PC-3 (cell line): Measurements from ENCODE around the gene KISS1. TPM values are rescaled to one million over a fixed set of nuclear protein-coding genes. Genes with fewer than 3 reads are reported as not detected.

Source experiments
- ATAC-seq: fragments of 200-7000 bp; cut with Tn5 transposase; 2 replicates; pipeline ENCODE4 v1.9.1; 2020; ENCODE audit warnings: mild to moderate bottlenecking, moderate library complexity
- BruUV-seq: library from RNA; stranded (reverse); fragments of 400-500 nt; replicated peaks from 2 replicates; lab custom pipeline; 2021; lab: Mats Ljungman, UMichigan
- CTCF ChIA-PET: fragments of 300-600 bp; sonication (Branson Sonifier 250); formaldehyde crosslinking; loops from one replicate; lab custom pipeline; 2022; ENCODE audit warnings: antibody characterized with exemption; lab: Charles Lee
- POLR2A ChIA-PET: fragments of 300-600 bp; sonication (Branson Sonifier 250); formaldehyde crosslinking; loops from one replicate; lab custom pipeline; 2022; ENCODE audit warnings: antibody characterized with exemption; ENCODE audit not compliant: unreplicated experiment; lab: Charles Lee
- DNase-seq: peaks from one replicate; pipeline ENCODE4 v3.0.0-alpha.2; 2015
- H2AFZ ChIP-seq: fragments of 300-600 bp; sonication (generic); 2 replicates; pipeline ENCODE4 v1.6.0; 2016; ENCODE audit warnings: antibody characterized with exemption, low read length
- H3F3A ChIP-seq: fragments of 300-600 bp; sonication (generic); one replicate; pipeline ENCODE4 v1.6.0; 2017; ENCODE audit warnings: antibody characterized with exemption, low read length, control low read depth, mild to moderate bottlenecking; ENCODE audit not compliant: unreplicated experiment
- H3K27ac ChIP-seq: fragments of 300-600 bp; sonication (generic); 2 replicates; pipeline ENCODE4 v1.5.1; 2016; ENCODE audit warnings: mild to moderate bottlenecking, low read length
- H3K27me3 ChIP-seq: fragments of 300-600 bp; sonication (generic); 2 replicates; pipeline ENCODE4 v1.6.1; 2016; ENCODE audit warnings: low read length, mixed read lengths
- H3K36me3 ChIP-seq: fragments of 300-600 bp; sonication (generic); 2 replicates; pipeline ENCODE4 v1.6.1; 2016; ENCODE audit warnings: low read depth, mixed run types, low read length, mixed read lengths
- H3K4me1 ChIP-seq: fragments of 300-600 bp; sonication (generic); 2 replicates; pipeline ENCODE4 v1.5.1; 2016; ENCODE audit warnings: low read length; ENCODE audit not compliant: insufficient read depth
- H3K4me2 ChIP-seq: fragments of 300-600 bp; sonication (generic); 2 replicates; pipeline ENCODE4 v1.6.0; 2016; ENCODE audit warnings: low read length
- H3K4me3 ChIP-seq: fragments of 300-600 bp; sonication (generic); 2 replicates; pipeline ENCODE4 v1.5.1; 2016; ENCODE audit warnings: mild to moderate bottlenecking, low read length, mixed read lengths
- H3K79me2 ChIP-seq: fragments of 300-600 bp; sonication (generic); 2 replicates; pipeline ENCODE4 v1.6.1; 2017; ENCODE audit warnings: low read length, mixed read lengths
- H3K9ac ChIP-seq: fragments of 300-600 bp; sonication (generic); 2 replicates; pipeline ENCODE4 v1.6.0; 2016; ENCODE audit warnings: mild to moderate bottlenecking, low read length
- H3K9me2 ChIP-seq: fragments of 300-600 bp; sonication (generic); replicated peaks from 2 replicates; pipeline ENCODE4 v1.6.1; 2016; ENCODE audit warnings: mixed run types, low read length, mixed read lengths
- H3K9me3 ChIP-seq: fragments of 300-600 bp; sonication (generic); 2 replicates; pipeline ENCODE4 v1.6.1; 2016; ENCODE audit warnings: low read length, mixed read lengths
- H4K20me1 ChIP-seq: fragments of 300-600 bp; sonication (generic); 2 replicates; pipeline ENCODE4 v1.6.1; 2016; ENCODE audit warnings: low read length, mixed read lengths
- CTCF ChIP-seq: fragments of 300-600 bp; sonication (generic); conservative IDR thresholded peaks from 2 replicates; pipeline ENCODE4 v1.5.1; 2017; ENCODE audit warnings: antibody characterized with exemption, low read depth, mild to moderate bottlenecking, low read length
- EZH2 ChIP-seq: fragments of 300-600 bp; sonication (generic); IDR thresholded peaks from one replicate; pipeline ENCODE4 v1.6.1; 2017; ENCODE audit warnings: antibody characterized with exemption, mild to moderate bottlenecking, low read length; ENCODE audit not compliant: unreplicated experiment
- EZH2phosphoT487 ChIP-seq: fragments of 300-600 bp; sonication (generic); IDR thresholded peaks from 2 replicates; pipeline ENCODE4 v1.6.1; 2018; ENCODE audit warnings: mild to moderate bottlenecking, antibody characterized with exemption, low read length, borderline replicate concordance
- intact Hi-C: fragments of 100-400 bp; cut with micrococcal nuclease; formaldehyde crosslinking; loops from 2 replicates; pipeline ENCODE4 v1.9.0; 2023
- total RNA-seq: library from RNA; depleted of rRNA; stranded (reverse); fragments of >200 nt; gene quantifications from 2 replicates; pipeline ENCODE4 v1.2.3, GENCODE V29; 2014

The KISS1 gene
- total RNA-seq, 1 experiment from 2014 or later: 12.3 TPM

- Histone ChIP-seq H3K36me3 (peaks cover 54% of the 10 kb centered on the region), H4K20me1 (no peaks in the 10 kb centered on the region), H3K9ac (no peak overlapping the region), H3K4me1 (peaks cover 39% of the 10 kb centered on the region), H3K4me3 (no peak overlapping the region), H3K27me3 (no peaks in the 10 kb centered on the region), H3K79me2 (no peaks in the 10 kb centered on the region), H3K4me2 (no peak overlapping the region), H3F3A (no peaks in the 10 kb centered on the region), H3K9me3 (no peaks in the 10 kb centered on the region), H2AFZ (no peak overlapping the region), H3K9me2 (no peaks in the 10 kb centered on the region), H3K27ac (no peak overlapping the region)
- TF ChIP-seq CTCF (no peak), EZH2 (no peak), EZH2phosphoT487 (no peak)
- no TSS peak for BruUV-seq
- ChIA-PET POLR2A (no interaction called here), CTCF (no interaction called here)
- ATAC-seq: no peak
- intact Hi-C loops: no loop called here
- no peak for DNase-seq
Observed at GRCh38 chr1:204228896-204229295, 32.6 kb upstream of the KISS1 start.

- BruUV-seq: no TSS peak
- Histone ChIP-seq H3K4me1 (peaks cover 39% of the 10 kb centered on the region), H3K9me2 (no peaks in the 10 kb centered on the region), H3K79me2 (no peaks in the 10 kb centered on the region), H3K9ac (no peak overlapping the region), H3K27ac (no peak overlapping the region), H3K36me3 (peaks cover 51% of the 10 kb centered on the region), H3F3A (no peaks in the 10 kb centered on the region), H3K27me3 (no peaks in the 10 kb centered on the region), H2AFZ (no peak overlapping the region), H3K4me3 (no peak overlapping the region), H3K9me3 (no peaks in the 10 kb centered on the region), H3K4me2 (no peak overlapping the region), H4K20me1 (no peaks in the 10 kb centered on the region)
- POLR2A ChIA-PET: no interaction called here
- intact Hi-C loops: no loop called here
- ATAC-seq (no peak), DNase-seq (no peak)
- TF ChIP-seq EZH2phosphoT487 (no peak), EZH2 (no peak), CTCF (no peak)
- CTCF ChIA-PET: no interaction called here
Observed at GRCh38 chr1:204227996-204228785, 31.9 kb upstream of the KISS1 start.

GRCh38 chr1:204227351-204227750, 31.1 kb upstream of the KISS1 start:
- no peak for DNase-seq
- Histone ChIP-seq H3K27me3 (no peaks in the 10 kb centered on the region), H3F3A (no peaks in the 10 kb centered on the region), H3K79me2 (no peaks in the 10 kb centered on the region), H2AFZ (no peak overlapping the region), H3K9ac (no peak overlapping the region), H3K27ac (peak overlapping the region; percentile 91), H3K4me2 (no peak overlapping the region; the same call in 1 of the 2 replicates), H3K4me3 (no peak overlapping the region), H3K4me1 (peaks cover 39% of the 10 kb centered on the region), H3K9me2 (no peaks in the 10 kb centered on the region), H3K9me3 (no peaks in the 10 kb centered on the region), H4K20me1 (no peaks in the 10 kb centered on the region), H3K36me3 (peaks cover 55% of the 10 kb centered on the region)
- CTCF ChIA-PET: no interaction called here
- no TSS peak for BruUV-seq
- ATAC-seq: no peak
- intact Hi-C loops: no loop called here
- no peak for TF ChIP-seq EZH2phosphoT487
- POLR2A ChIA-PET: no interaction called here
